H9 (cell line): ENCODE measurements around the gene MBTD1. TPM values are rescaled to one million over a fixed set of nuclear protein-coding genes. Genes with fewer than 3 reads are reported as not detected.

Source experiments
- DNase-seq: peaks from one replicate; pipeline ENCODE4 v3.0.0-alpha.2; 2017
- H2AFZ ChIP-seq: one replicate; pipeline ENCODE4 v1.6.1; 2013; ENCODE audit warnings: mild to moderate bottlenecking, low read length, control low read depth, moderate library complexity
- H2AK5ac ChIP-seq: 2 replicates; pipeline ENCODE4 v1.6.1; 2013; ENCODE audit warnings: low read length, control low read depth, mixed read lengths; ENCODE audit not compliant: insufficient read length
- H2BK120ac ChIP-seq: one replicate; pipeline ENCODE4 v1.6.1; 2013; ENCODE audit warnings: low read depth, mild to moderate bottlenecking, low read length, control low read depth, inconsistent platforms; ENCODE audit not compliant: poor library complexity, severe bottlenecking
- H2BK12ac ChIP-seq: 2 replicates; pipeline ENCODE4 v1.6.1; 2013; ENCODE audit warnings: low read length, control low read depth, mixed read lengths, low read depth; ENCODE audit not compliant: insufficient read length
- H2BK15ac ChIP-seq: 2 replicates; pipeline ENCODE4 v1.6.1; 2013; ENCODE audit warnings: low read depth, low read length, control low read depth
- H2BK20ac ChIP-seq: one replicate; pipeline ENCODE4 v1.6.1; 2013; ENCODE audit warnings: low read depth, mild to moderate bottlenecking, low read length, control low read depth, inconsistent platforms; ENCODE audit not compliant: poor library complexity, severe bottlenecking
- H2BK5ac ChIP-seq: 2 replicates; pipeline ENCODE4 v1.6.1; 2013; ENCODE audit warnings: low read length, control low read depth, mixed read lengths; ENCODE audit not compliant: insufficient read length
- H3K14ac ChIP-seq: 2 replicates; pipeline ENCODE4 v1.6.1; 2013; ENCODE audit warnings: low read length, control low read depth; ENCODE audit not compliant: insufficient read depth
- H3K18ac ChIP-seq: 2 replicates; pipeline ENCODE4 v1.6.1; 2013; ENCODE audit warnings: low read depth, mild to moderate bottlenecking, mixed read lengths, low read length, control low read depth; ENCODE audit not compliant: insufficient read length
- H3K23ac ChIP-seq: 2 replicates; pipeline ENCODE4 v1.6.1; 2013; ENCODE audit warnings: low read length, control low read depth, mixed read lengths, low read depth; ENCODE audit not compliant: insufficient read length
- H3K23me2 ChIP-seq: 2 replicates; pipeline ENCODE4 v1.6.1; 2013; ENCODE audit warnings: low read depth, mild to moderate bottlenecking, mixed read lengths, low read length, control low read depth; ENCODE audit not compliant: insufficient read length, poor library complexity, severe bottlenecking
- H3K27ac ChIP-seq: 2 replicates; pipeline ENCODE4 v1.5.1; 2013; ENCODE audit warnings: low read length, control low read depth, mixed read lengths, low read depth; ENCODE audit not compliant: insufficient read length
- H3K27me3 ChIP-seq: 2 replicates; pipeline ENCODE4 v1.6.1; 2013; ENCODE audit warnings: low read length, control low read depth, inconsistent platforms; ENCODE audit not compliant: insufficient read depth
- H3K4ac ChIP-seq: 2 replicates; pipeline ENCODE4 v1.6.1; 2013; ENCODE audit warnings: low read depth, mild to moderate bottlenecking, control low read depth, inconsistent platforms, low read length, moderate library complexity
- H3K4me1 ChIP-seq: 2 replicates; pipeline ENCODE4 v1.6.1; 2013; ENCODE audit warnings: low read length, control low read depth, inconsistent platforms; ENCODE audit not compliant: insufficient read depth
- H3K4me2 ChIP-seq: 2 replicates; pipeline ENCODE4 v1.6.1; 2013; ENCODE audit warnings: low read length, control low read depth, mixed read lengths; ENCODE audit not compliant: insufficient read length, insufficient read depth
- H3K56ac ChIP-seq: 2 replicates; pipeline ENCODE4 v1.6.1; 2013; ENCODE audit warnings: low read depth, mild to moderate bottlenecking, mixed read lengths, low read length, control low read depth; ENCODE audit not compliant: insufficient read length
- H3K79me1 ChIP-seq: 2 replicates; pipeline ENCODE4 v1.6.1; 2013; ENCODE audit warnings: low read depth, mild to moderate bottlenecking, moderate library complexity, low read length, control low read depth, inconsistent platforms; ENCODE audit not compliant: insufficient read depth, poor library complexity, severe bottlenecking
- H3K79me2 ChIP-seq: 2 replicates; pipeline ENCODE4 v1.6.1; 2013; ENCODE audit warnings: low read length, control low read depth, inconsistent platforms; ENCODE audit not compliant: insufficient read depth
- H3K9ac ChIP-seq: 2 replicates; pipeline ENCODE4 v1.6.1; 2013; ENCODE audit warnings: low read length, control low read depth, mixed read lengths; ENCODE audit not compliant: insufficient read length; ENCODE audit errors: extremely low read depth
- H3K9me3 ChIP-seq: one replicate; pipeline ENCODE4 v1.6.1; 2013; ENCODE audit warnings: low read depth, low read length, inconsistent platforms; ENCODE audit not compliant: control insufficient read depth
- H3T11ph ChIP-seq: one replicate; pipeline ENCODE4 v1.6.1; 2013; ENCODE audit warnings: mild to moderate bottlenecking, low read length, control low read depth, inconsistent platforms
- H4K20me1 ChIP-seq: one replicate; pipeline ENCODE4 v1.6.1; 2013; ENCODE audit not compliant: control insufficient read depth, insufficient read length, insufficient read depth
- H4K5ac ChIP-seq: 2 replicates; pipeline ENCODE4 v1.6.1; 2013; ENCODE audit warnings: low read depth, mild to moderate bottlenecking, mixed read lengths, low read length, control low read depth; ENCODE audit not compliant: insufficient read length
- H4K8ac ChIP-seq: replicated peaks from 2 replicates; pipeline ENCODE4 v1.6.1; 2013; ENCODE audit warnings: low read length, control low read depth, mixed read lengths, low read depth; ENCODE audit not compliant: insufficient read length
- H4K91ac ChIP-seq: 2 replicates; pipeline ENCODE4 v1.6.1; 2013; ENCODE audit warnings: low read depth, mild to moderate bottlenecking, moderate library complexity, mixed read lengths, low read length, control low read depth; ENCODE audit not compliant: insufficient read length
- H3K27ac Mint-ChIP-seq, 3 experiments: 2 replicates in 2 of 3; 3 replicates in 1 of 3; pipeline ENCODE4 v1.8.0; 2020 to 2021; ENCODE audit warnings: mixed read lengths in 3 of 3, mild to moderate bottlenecking in 1 of 3, moderate library complexity in 1 of 3
- H3K27me3 Mint-ChIP-seq: 2 replicates; pipeline ENCODE4 v1.8.0; 2021; ENCODE audit warnings: low read depth, mild to moderate bottlenecking, moderate library complexity, mixed read lengths
- H3K36me3 Mint-ChIP-seq, 3 experiments: 2 replicates in 2 of 3; 3 replicates in 1 of 3; pipeline ENCODE4 v1.8.0; 2020 to 2021; ENCODE audit warnings: low read depth in 3 of 3, mixed read lengths in 3 of 3; ENCODE audit not compliant: insufficient read depth in 1 of 3
- H3K4me1 Mint-ChIP-seq, 2 experiments: 2 replicates each; pipeline ENCODE4 v1.8.0; 2020; ENCODE audit warnings: mixed read lengths in 2 of 2
- H3K4me3 Mint-ChIP-seq, 2 experiments: 2 replicates in 1 of 2; 3 replicates in 1 of 2; pipeline ENCODE4 v1.8.0; 2020 to 2021; ENCODE audit warnings: mild to moderate bottlenecking in 2 of 2, mixed read lengths in 2 of 2, moderate library complexity in 1 of 2
- H3K9me3 Mint-ChIP-seq, 2 experiments: 2 replicates in 1 of 2; 3 replicates in 1 of 2; pipeline ENCODE4 v1.8.0; 2020; ENCODE audit warnings: mild to moderate bottlenecking in 2 of 2, mixed read lengths in 2 of 2, moderate library complexity in 1 of 2
- CTCF ChIP-seq: fragments of 200-600 bp; sonication (generic); conservative IDR thresholded peaks from 3 replicates; pipeline ENCODE4 v1.8.0; 2021; ENCODE audit warnings: antibody characterized with exemption, mild to moderate bottlenecking
- WGBS: extraction: QIAGEN DNeasy Blood & Tissue Kit; methylation state at CpG from one replicate; pipeline ENCODE4 v1.1.7; 2013; ENCODE audit warnings: missing lambda C conversion rate, low lambda C conversion rate, mixed read lengths; ENCODE audit not compliant: insufficient read length; ENCODE audit errors: extremely low coverage; 5-methylcytosine and 5-hydroxymethylcytosine counted together
- total RNA-seq: library from RNA; stranded (reverse); gene quantifications from 2 replicates; pipeline ENCODE4 v1.2.1, GENCODE V29; 2021

MBTD1 gene
- total RNA-seq, 1 experiment from 2014 or later = 49.6 TPM

- Histone ChIP-seq H3K9me3 (no peaks in the 10 kb centered on the region), H3K23ac (no peak overlapping the region), H4K5ac (peak overlapping the region; percentile 10), H4K20me1 (no peaks in the 10 kb centered on the region), H4K91ac (no peak overlapping the region), H3K27ac (no peak overlapping the region), H4K8ac (no peak overlapping the region), H3K14ac (peak overlapping the region; percentile 93), H3K23me2 (peaks cover 13% of the 10 kb centered on the region), H3K18ac (peak overlapping the region; percentile 82), H2BK15ac (no peak overlapping the region), H2AK5ac (no peak overlapping the region), H2BK120ac (no peak overlapping the region), H3K79me1 (peaks cover 4% of the 10 kb centered on the region), H2BK20ac (no peak overlapping the region), H2AFZ (no peak overlapping the region), H3K79me2 (no peaks in the 10 kb centered on the region; the same call in 1 of the 2 replicates), H3K27me3 (no peaks in the 10 kb centered on the region), H3K4ac (no peak overlapping the region; the same call in 1 of the 2 replicates), H2BK5ac (no peak overlapping the region), H3K9ac (peak overlapping the region; percentile 82), H3K4me1 (no peaks in the 10 kb centered on the region), H3T11ph (no peak overlapping the region), H2BK12ac (no peak overlapping the region), H3K56ac (no peak overlapping the region), H3K4me2 (peak overlapping the region; percentile 95)
- H3K27me3 Mint-ChIP-seq = no peaks in the 10 kb centered on the region
- no peaks in the 10 kb centered on the region for H3K9me3 Mint-ChIP-seq
- DNase-seq = peak; percentile 73
- peak overlapping the region; percentile 42 to 91 (median 89); a peak in 6 of 7 replicates for H3K27ac Mint-ChIP-seq
- WGBS = no CpG with 5 or more reads among the region's 42 CpGs
- peak; percentile 82 for TF ChIP-seq CTCF
- peaks cover 17 to 20% of the 10 kb centered on the region in 2 experiments for H3K4me1 Mint-ChIP-seq
- H3K4me3 Mint-ChIP-seq = peak overlapping the region; percentile 83 to 85
- peaks cover 36 to 65% (median 54%) of the 10 kb centered on the region in 3 experiments; a peak in 6 of 7 replicates for H3K36me3 Mint-ChIP-seq
Measured at GRCh38 chr17:51166987-51167931, 92.6 kb downstream of the MBTD1 start.
